SU-DHL-6 (cell line): ENCODE data around the gene TAOK2.

Experiments
- CTCF ChIP-seq: fragments of 200-600 bp; sonication (generic); IDR thresholded peaks from one replicate; pipeline ENCODE4 v1.5.1; 2017; ENCODE audit warnings: antibody characterized with exemption, mild to moderate bottlenecking, low read length, moderate library complexity; ENCODE audit not compliant: insufficient read depth, poor library complexity, severe bottlenecking
- EZH2phosphoT487 ChIP-seq: fragments of 200-600 bp; sonication (generic), shearing (Covaris generic); conservative IDR thresholded peaks from 2 replicates; pipeline ENCODE4 v1.6.1; 2018; ENCODE audit warnings: mild to moderate bottlenecking, antibody characterized with exemption, low read length, moderate library complexity, mixed read lengths

GRCh38 chr16:29958756-29959155, 14.9 kb upstream of the TAOK2 start:
- TF ChIP-seq CTCF (no peak), EZH2phosphoT487 (no peak)
